Uterus (tissue), 4 donors: ENCODE measurements around the gene TGM2. TPM values are rescaled to one million over a fixed set of nuclear protein-coding genes. Genes with fewer than 3 reads are reported as not detected.

Experiments used
- DNase-seq, 2 donors: peaks; one replicate each; pipeline ENCODE4 v3.0.0-alpha.2; 2019 to 2020
- H3K27ac ChIP-seq, 2 donors: fragments of 200-600 bp; sonication (generic); 1 replicate in 1 of 2; 2 replicates in 1 of 2; pipeline ENCODE4 v1.5.1; 2016 to 2018
- H3K27me3 ChIP-seq, 2 donors: fragments of 200-600 bp; sonication (generic); one replicate each; pipeline ENCODE4 v1.5.1; 2018 to 2019; ENCODE audit warnings: control low read depth in 1 of 2
- H3K36me3 ChIP-seq, 2 donors: fragments of 200-600 bp; sonication (generic); one replicate each; pipeline ENCODE4 v1.5.1; 2019; ENCODE audit warnings: control low read depth in 1 of 2
- H3K4me1 ChIP-seq, 2 donors: fragments of 200-600 bp; sonication (generic); one replicate each; pipeline ENCODE4 v1.5.1; 2018 to 2019; ENCODE audit warnings: control low read depth in 1 of 2
- H3K4me3 ChIP-seq, 2 donors: fragments of 200-600 bp; sonication (generic); 1 replicate in 1 of 2; 2 replicates in 1 of 2; pipeline ENCODE4 v1.5.1; 2018 to 2019; ENCODE audit warnings: mild to moderate bottlenecking in 1 of 2
- H3K9me3 ChIP-seq, 2 donors: fragments of 200-600 bp; sonication (generic); one replicate each; pipeline ENCODE4 v1.5.1; 2019; ENCODE audit warnings: control low read depth in 1 of 2
- CTCF ChIP-seq, 4 experiments: fragments of 200-600 bp in 2 of 4; fragments of 450-650 bp in 2 of 4; sonication (generic) in 2 of 4; IDR thresholded peaks; one replicate each; pipeline ENCODE4 v1.5.1; 2016 to 2019; ENCODE audit warnings: antibody characterized with exemption in 4 of 4, mild to moderate bottlenecking in 2 of 4, moderate library complexity in 1 of 4
- POLR2A ChIP-seq, 2 donors: fragments of 450-650 bp; IDR thresholded peaks; one replicate each; pipeline ENCODE4 v1.6.1; 2016; ENCODE audit warnings: antibody characterized with exemption in 2 of 2, mild to moderate bottlenecking in 1 of 2, moderate library complexity in 1 of 2
- intact Hi-C: fragments of 100-400 bp; cut with DNase I; formaldehyde crosslinking; loops from one replicate; pipeline ENCODE4 v1.15.1; 2023; ENCODE audit warnings: low total_unique reads
- total RNA-seq, 4 donors: library from RNA; depleted of rRNA in 3 of 4; stranded (reverse); fragments of >200 nt in 3 of 4; gene quantifications; one replicate each; pipeline versions ENCODE4 v1.1.0 to v1.2.4, GENCODE V29; 2014 to 2023
- donor health status: DM: yes; HTN: yes; CAD: no.

TGM2 gene
- total RNA-seq, 4 donors from 2014 or later = 136 to 639 (median 209) TPM

GRCh38 chr20:38120625-38120988 lies 44.5 kb downstream of the TGM2 start:
- peak in 1 of 2 donors; percentile 15 for DNase-seq
- intact Hi-C loops = no loop called here
- TF ChIP-seq POLR2A (IDR thresholded peaks at IDR 0.05) (no peak), CTCF (IDR thresholded peaks at IDR 0.05) (no peak)
- H3K9me3 ChIP-seq = no peaks in the 10 kb centered on the region
- H3K36me3 ChIP-seq = no peaks in the 10 kb centered on the region
- H3K27ac ChIP-seq = peak overlapping the region; percentile 83 to 86
- H3K4me3 ChIP-seq = no peak overlapping the region
- peaks cover 7 to 8% of the 10 kb centered on the region in 2 donors for H3K4me1 ChIP-seq
- no peaks in the 10 kb centered on the region for H3K27me3 ChIP-seq

GRCh38 chr20:38119446-38119845 lies 45.6 kb downstream of the TGM2 start:
- Histone ChIP-seq H3K4me3 (no peak overlapping the region), H3K27me3 (no peaks in the 10 kb centered on the region), H3K4me1 (peaks cover 4 to 7% of the 10 kb centered on the region in 2 donors), H3K27ac (peak overlapping the region; percentile 83 to 86), H3K36me3 (no peaks in the 10 kb centered on the region), H3K9me3 (no peaks in the 10 kb centered on the region)
- DNase-seq = peak; percentile 32 to 56
- TF ChIP-seq CTCF (IDR thresholded peaks at IDR 0.05) (no peak), POLR2A (IDR thresholded peaks at IDR 0.05) (no peak)
- intact Hi-C loops = no loop called here

- H3K27me3 ChIP-seq = no peaks in the 10 kb centered on the region
- no peaks in the 10 kb centered on the region for H3K36me3 ChIP-seq
- intact Hi-C loops = no loop called here
- no peaks in the 10 kb centered on the region for H3K9me3 ChIP-seq
- no peak overlapping the region for H3K4me3 ChIP-seq
- peaks cover 0 to 7% of the 10 kb centered on the region in 2 donors for H3K4me1 ChIP-seq
- no peak for DNase-seq
- TF ChIP-seq POLR2A (IDR thresholded peaks at IDR 0.05) (no peak), CTCF (IDR thresholded peaks at IDR 0.05) (no peak)
- peak overlapping the region in 1 of 2 donors; percentile 41 for H3K27ac ChIP-seq
Measured at GRCh38 chr20:38117635-38118034, 47.4 kb downstream of the TGM2 start.

- Histone ChIP-seq H3K9me3 (no peaks in the 10 kb centered on the region), H3K4me1 (peaks cover 0 to 7% of the 10 kb centered on the region in 2 donors), H3K36me3 (no peaks in the 10 kb centered on the region), H3K27me3 (no peaks in the 10 kb centered on the region), H3K4me3 (no peak overlapping the region), H3K27ac (peak overlapping the region in 1 of 2 donors; percentile 41)
- no peak for DNase-seq
- intact Hi-C loops = no loop called here
- TF ChIP-seq POLR2A (IDR thresholded peaks at IDR 0.05) = no peak
- TF ChIP-seq CTCF (IDR thresholded peaks at IDR 0.05) = no peak
Measured at GRCh38 chr20:38117205-38117604, 47.9 kb downstream of the TGM2 start.

GRCh38 chr20:38116409-38117165 lies 48.5 kb downstream of the TGM2 start:
- no peak for DNase-seq
- Histone ChIP-seq H3K36me3 (no peaks in the 10 kb centered on the region), H3K4me3 (no peak overlapping the region), H3K9me3 (no peaks in the 10 kb centered on the region), H3K27me3 (no peaks in the 10 kb centered on the region), H3K4me1 (peaks cover 0 to 7% of the 10 kb centered on the region in 2 donors), H3K27ac (no peak overlapping the region)
- intact Hi-C loops = no loop called here
- TF ChIP-seq POLR2A (IDR thresholded peaks at IDR 0.05) = no peak
- TF ChIP-seq CTCF (IDR thresholded peaks at IDR 0.05) = no peak
